HCT116 (cell line): ENCODE measurements around the gene MAGEC1.
"Not testable (repeated sequence)": the region's sequence is repeated elsewhere in the genome, so short reads cannot be mapped to it uniquely, and the experiment has no call there.

Source experiments
- POLR2A ChIP-seq: IDR thresholded peaks from 2 replicates; pipeline ENCODE4 v1.7.0; 2011; ENCODE audit warnings: borderline replicate concordance; ENCODE audit not compliant: insufficient read depth, insufficient read length; ENCODE audit errors: extremely low read depth
- POLR2AphosphoS5 ChIP-seq: IDR thresholded peaks from 2 replicates; pipeline ENCODE4 v1.6.1; 2011; ENCODE audit warnings: mild to moderate bottlenecking, low read depth, low read length, moderate library complexity

DNA sequence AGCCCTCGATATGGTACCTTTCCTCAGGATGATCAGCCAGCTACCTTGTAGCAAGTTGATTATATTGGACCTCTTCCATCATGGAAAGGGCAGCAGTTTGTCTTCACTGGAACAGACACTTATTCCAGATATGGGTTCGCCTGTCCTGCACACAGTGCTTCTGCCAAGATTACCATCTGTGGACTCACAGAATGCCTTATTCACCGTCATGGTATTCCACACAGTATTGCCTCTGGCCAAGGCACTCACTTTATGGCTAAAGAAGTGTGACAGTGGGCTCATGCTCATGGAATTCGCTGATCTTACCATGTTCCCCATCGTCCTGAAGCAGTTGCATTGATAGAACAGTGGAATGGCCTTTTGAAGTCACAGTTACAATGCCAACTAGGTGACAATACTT lies 14.9 kb upstream of the MAGEC1 start:
- TF ChIP-seq POLR2AphosphoS5, POLR2A: not testable (repeated sequence)
